ENCODE measurements around the gene XBP1. TPM values are rescaled to one million over a fixed set of nuclear protein-coding genes. Genes with fewer than 3 reads are reported as not detected.

XBP1 gene
- total RNA-seq, 1 donor from 2014 or later = 72.7 TPM

DNA sequence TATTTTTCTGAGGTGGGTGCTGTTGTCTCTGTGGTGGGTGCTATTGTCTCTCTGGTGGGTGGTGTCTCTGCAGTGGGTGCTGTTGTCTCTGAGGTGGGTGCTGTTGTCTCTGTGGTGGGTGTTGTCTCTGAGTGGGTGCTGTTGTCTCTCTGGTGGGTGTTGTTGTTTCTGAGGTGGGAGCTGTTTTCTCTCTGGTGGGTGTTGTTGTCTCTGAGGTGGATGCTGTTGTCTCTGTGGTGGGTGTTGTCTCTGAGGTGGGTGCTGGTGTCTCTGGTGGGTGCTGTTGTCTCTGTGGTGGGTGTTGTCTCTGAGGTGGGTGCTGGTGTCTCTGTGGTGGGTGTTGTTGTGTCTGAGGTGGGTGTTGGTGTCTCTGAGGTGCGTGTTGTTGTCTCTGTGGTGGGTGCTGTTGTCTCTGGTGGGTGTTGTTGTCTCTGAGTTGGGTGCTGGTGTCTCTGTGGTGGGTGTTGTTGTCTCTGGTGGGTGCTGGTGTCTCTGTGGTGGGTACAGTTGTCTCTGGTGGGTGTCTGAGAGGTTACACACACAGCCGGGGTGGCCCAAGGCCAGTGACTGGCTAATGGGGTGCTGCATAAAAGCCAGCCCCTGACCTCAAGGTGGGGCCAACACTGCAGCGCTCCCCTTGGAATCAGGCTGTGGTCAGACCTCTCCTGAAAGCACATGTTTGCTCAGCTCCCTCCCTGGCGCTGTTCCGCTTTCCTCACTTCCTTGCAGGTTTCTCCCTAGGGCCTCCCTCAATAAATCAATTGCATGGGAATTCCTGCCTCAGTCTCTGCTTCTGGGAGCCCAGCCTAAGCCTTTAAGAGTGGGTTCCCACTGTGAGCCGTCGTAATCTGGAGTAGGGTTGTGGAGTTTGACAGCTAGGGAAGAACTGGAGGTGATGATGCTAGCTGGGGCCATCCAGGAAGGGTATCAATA is 31.0 kb upstream of the XBP1 start:
- Histone ChIP-seq H3K4me2 (no peak overlapping the region), H3K4me3 (no peak overlapping the region), H3K27ac (no peak overlapping the region), H3K36me3 (no peaks in the 10 kb centered on the region), H3K9me3 (ENCODE audit: low read depth) (no peaks in the 10 kb centered on the region), H3K27me3 (no peaks in the 10 kb centered on the region), H3K79me2 (ENCODE audit: low read depth) (no peaks in the 10 kb centered on the region), H3F3A (ENCODE audit: low read depth) (peaks cover 7% of the 10 kb centered on the region), H2AFZ (replicated peaks) (no peak overlapping the region), H4K20me1 (ENCODE audit: low read depth) (no peaks in the 10 kb centered on the region), H3K4me1 (no peaks in the 10 kb centered on the region), H3K9ac (no peak overlapping the region)
- Mint-ChIP-seq H3K27me3 (ENCODE audit: insufficient read depth, low read depth) (peaks cover 3% of the 10 kb centered on the region), H3K9me3 (no peaks in the 10 kb centered on the region), H3K36me3 (peaks cover 2% of the 10 kb centered on the region), H3K27ac (peak overlapping the region; percentile 54), H3K4me3 (no peak overlapping the region), H3K4me1 (peaks cover 13% of the 10 kb centered on the region)
- TF ChIP-seq EZH2 (IDR thresholded peaks at IDR 0.05) = no peak
- no peak for TF ChIP-seq EZH2phosphoT487 (IDR thresholded peaks at IDR 0.05)
- TF ChIP-seq, protein P1, sequence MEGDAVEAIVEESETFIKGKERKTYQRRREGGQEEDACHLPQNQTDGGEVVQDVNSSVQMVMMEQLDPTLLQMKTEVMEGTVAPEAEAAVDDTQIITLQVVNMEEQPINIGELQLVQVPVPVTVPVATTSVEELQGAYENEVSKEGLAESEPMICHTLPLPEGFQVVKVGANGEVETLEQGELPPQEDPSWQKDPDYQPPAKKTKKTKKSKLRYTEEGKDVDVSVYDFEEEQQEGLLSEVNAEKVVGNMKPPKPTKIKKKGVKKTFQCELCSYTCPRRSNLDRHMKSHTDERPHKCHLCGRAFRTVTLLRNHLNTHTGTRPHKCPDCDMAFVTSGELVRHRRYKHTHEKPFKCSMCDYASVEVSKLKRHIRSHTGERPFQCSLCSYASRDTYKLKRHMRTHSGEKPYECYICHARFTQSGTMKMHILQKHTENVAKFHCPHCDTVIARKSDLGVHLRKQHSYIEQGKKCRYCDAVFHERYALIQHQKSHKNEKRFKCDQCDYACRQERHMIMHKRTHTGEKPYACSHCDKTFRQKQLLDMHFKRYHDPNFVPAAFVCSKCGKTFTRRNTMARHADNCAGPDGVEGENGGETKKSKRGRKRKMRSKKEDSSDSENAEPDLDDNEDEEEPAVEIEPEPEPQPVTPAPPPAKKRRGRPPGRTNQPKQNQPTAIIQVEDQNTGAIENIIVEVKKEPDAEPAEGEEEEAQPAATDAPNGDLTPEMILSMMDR (IDR thresholded peaks at IDR 0.05) = no peak
- no peak for DNase-seq (ENCODE audit: low spot score)

DNA sequence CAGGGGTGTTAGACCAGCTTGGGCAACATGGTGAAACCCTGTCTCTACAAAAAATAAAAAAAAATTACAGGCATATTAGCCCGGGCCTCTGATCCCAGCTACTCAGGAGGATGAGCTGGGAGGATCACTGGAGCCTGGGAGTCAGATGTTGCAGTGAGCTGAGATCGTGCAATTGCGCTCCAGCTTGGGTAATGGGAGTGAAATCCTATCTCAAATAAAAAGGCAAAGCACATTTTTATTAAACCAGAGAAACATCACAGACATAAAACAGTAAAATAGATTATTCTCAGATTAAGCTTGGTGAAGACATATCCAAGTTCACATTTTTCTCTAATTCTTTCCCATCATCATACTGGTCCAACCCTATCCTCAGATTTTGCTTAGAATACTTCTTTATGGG is 30.1 kb upstream of the XBP1 start:
- H3K4me1 ChIP-seq = no peaks in the 10 kb centered on the region
- H3K36me3 ChIP-seq = no peaks in the 10 kb centered on the region
- DNase-seq (ENCODE audit: low spot score) = no peak
- H4K20me1 ChIP-seq (ENCODE audit: low read depth) = no peaks in the 10 kb centered on the region
- H3K9me3 ChIP-seq (ENCODE audit: low read depth) = no peaks in the 10 kb centered on the region
- no peak overlapping the region for H3K9ac ChIP-seq
- Mint-ChIP-seq H3K4me1 (peaks cover 13% of the 10 kb centered on the region), H3K4me3 (no peak overlapping the region), H3K9me3 (no peaks in the 10 kb centered on the region), H3K36me3 (peaks cover 4% of the 10 kb centered on the region), H3K27ac (no peak overlapping the region), H3K27me3 (ENCODE audit: insufficient read depth, low read depth) (peaks cover 3% of the 10 kb centered on the region)
- H3K27ac ChIP-seq = no peak overlapping the region
- H3F3A ChIP-seq (ENCODE audit: low read depth) = peaks cover 7% of the 10 kb centered on the region
- TF ChIP-seq EZH2phosphoT487 (IDR thresholded peaks at IDR 0.05) = no peak
- TF ChIP-seq, protein P1 (IDR thresholded peaks at IDR 0.05) = no peak
- TF ChIP-seq EZH2 (IDR thresholded peaks at IDR 0.05) = no peak
- no peaks in the 10 kb centered on the region for H3K79me2 ChIP-seq (ENCODE audit: low read depth)
- H2AFZ ChIP-seq (replicated peaks) = no peak overlapping the region
- H3K4me3 ChIP-seq = no peak overlapping the region
- no peaks in the 10 kb centered on the region for H3K27me3 ChIP-seq
- H3K4me2 ChIP-seq = no peak overlapping the region

DNA sequence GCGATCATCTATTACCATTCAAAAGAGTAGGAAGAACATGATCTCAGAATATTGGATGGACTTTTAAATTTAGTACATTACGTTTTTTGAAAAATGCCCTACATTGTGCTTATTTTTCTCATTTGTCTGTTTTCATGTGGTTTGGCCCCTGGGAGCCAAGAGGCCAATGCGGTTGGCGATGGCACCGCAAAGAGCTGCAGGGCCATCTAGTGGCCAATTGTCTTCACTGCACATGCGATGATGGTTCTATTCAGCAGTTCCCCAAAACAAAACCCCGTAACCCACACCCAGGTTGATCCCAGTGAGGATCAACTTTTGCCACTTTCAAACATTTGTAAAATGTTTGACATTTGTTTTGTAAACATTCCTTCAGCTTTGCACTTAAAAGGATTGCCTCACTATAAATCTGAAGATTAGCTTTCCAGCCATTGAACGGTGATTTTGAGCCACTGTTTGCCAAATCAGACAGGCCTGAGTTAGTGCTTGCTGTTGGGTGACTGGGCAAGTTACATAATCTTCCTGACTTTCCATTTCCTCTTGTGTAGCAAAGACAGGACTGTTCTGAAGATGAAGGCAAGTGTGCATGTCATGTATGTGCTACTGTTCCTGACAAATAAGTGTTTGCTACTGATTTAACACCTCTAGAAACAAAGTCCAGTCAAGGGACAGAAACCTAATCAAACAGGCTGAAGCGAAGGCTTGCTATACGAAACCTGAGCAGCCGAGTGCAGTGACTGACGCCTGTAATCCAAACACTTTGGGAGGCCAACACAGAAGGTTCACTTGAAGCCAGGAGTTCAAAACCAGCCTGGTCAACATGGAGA is 29.2 kb upstream of the XBP1 start:
- H4K20me1 ChIP-seq (ENCODE audit: low read depth) = no peaks in the 10 kb centered on the region
- H3K4me2 ChIP-seq = no peak overlapping the region
- DNase-seq (ENCODE audit: low spot score) = peak; percentile 86
- no peak overlapping the region for H2AFZ ChIP-seq (replicated peaks)
- H3K27ac ChIP-seq = no peak overlapping the region
- H3K36me3 Mint-ChIP-seq = peaks cover 4% of the 10 kb centered on the region
- H3F3A ChIP-seq (ENCODE audit: low read depth) = peaks cover 7% of the 10 kb centered on the region
- no peaks in the 10 kb centered on the region for H3K79me2 ChIP-seq (ENCODE audit: low read depth)
- H3K4me1 ChIP-seq = no peaks in the 10 kb centered on the region
- H3K4me3 Mint-ChIP-seq = no peak overlapping the region
- H3K27me3 Mint-ChIP-seq (ENCODE audit: insufficient read depth, low read depth) = peaks cover 3% of the 10 kb centered on the region
- no peak overlapping the region for H3K9ac ChIP-seq
- H3K4me3 ChIP-seq = no peak overlapping the region
- H3K36me3 ChIP-seq = no peaks in the 10 kb centered on the region
- H3K4me1 Mint-ChIP-seq = peaks cover 17% of the 10 kb centered on the region
- no peaks in the 10 kb centered on the region for H3K27me3 ChIP-seq
- TF ChIP-seq, protein P1 (IDR thresholded peaks at IDR 0.05) = peak; percentile 100
- TF ChIP-seq EZH2 (IDR thresholded peaks at IDR 0.05) = no peak
- peak overlapping the region; percentile 96 for H3K27ac Mint-ChIP-seq
- H3K9me3 Mint-ChIP-seq = no peaks in the 10 kb centered on the region
- no peaks in the 10 kb centered on the region for H3K9me3 ChIP-seq (ENCODE audit: low read depth)
